ENCODE results near the gene NOTUM. TPM values are rescaled to one million over a fixed set of nuclear protein-coding genes. Genes with fewer than 3 reads are reported as not detected.

The NOTUM gene
- total RNA-seq, 1 experiment from 2014 or later = not detected

DNA sequence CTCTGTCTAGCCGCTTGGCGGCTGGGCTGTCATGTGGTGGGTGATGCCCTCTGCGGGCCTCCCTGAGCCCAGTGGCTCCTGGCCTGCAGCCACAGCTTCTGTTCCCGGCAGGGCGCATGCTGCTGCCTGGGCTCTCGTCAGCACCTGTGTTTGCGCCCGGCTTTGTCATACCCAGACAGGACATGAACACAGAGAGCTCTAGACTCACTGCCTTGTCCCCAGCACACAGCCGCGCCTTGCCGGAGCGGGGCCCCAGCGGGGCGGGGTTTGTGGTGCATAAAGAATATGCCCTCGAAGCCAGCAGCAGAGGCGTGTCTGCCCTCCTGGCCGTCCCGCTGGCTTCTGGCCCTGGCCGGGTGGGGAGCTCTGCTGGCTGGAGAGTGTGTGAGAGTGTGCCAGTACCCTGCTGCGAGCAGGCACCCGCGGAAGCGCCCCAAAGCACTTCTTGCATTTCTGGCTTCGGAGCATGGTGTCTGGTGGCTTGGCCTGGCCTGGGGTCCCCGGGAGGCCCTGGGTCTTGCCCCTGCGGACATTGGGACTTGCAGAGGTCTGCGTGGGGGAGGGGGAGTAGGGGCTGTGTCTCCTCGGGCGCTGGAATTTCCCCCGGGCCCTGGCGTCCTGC, 30.8 kb upstream of the NOTUM start:
- H3K27ac Mint-ChIP-seq (ENCODE audit: unreplicated experiment) = peak overlapping the region; percentile 44
- CTCF ChIA-PET = interaction anchor here (0.5 to 1.3 kb wide), 3 partner anchors 28 to 32 kb away, joined by 3 to 5 read pairs (median 4); partner anchors contain the start of gene CENPX
- H3K4me3 Mint-ChIP-seq (ENCODE audit: low read depth, unreplicated experiment) = peak overlapping the region; percentile 30
- H3K4me1 Mint-ChIP-seq (ENCODE audit: low read depth, unreplicated experiment) = peaks cover 15% of the 10 kb centered on the region
- intact Hi-C loops (cut with micrococcal nuclease; ENCODE audit: unreplicated experiment) = no loop called here
- DNase-seq = peak; percentile 75
- no peaks in the 10 kb centered on the region for H3K9me3 Mint-ChIP-seq (ENCODE audit: low read depth, unreplicated experiment)
- BruUV-seq (replicated peaks) = no TSS peak
- TF ChIP-seq, protein P1, sequence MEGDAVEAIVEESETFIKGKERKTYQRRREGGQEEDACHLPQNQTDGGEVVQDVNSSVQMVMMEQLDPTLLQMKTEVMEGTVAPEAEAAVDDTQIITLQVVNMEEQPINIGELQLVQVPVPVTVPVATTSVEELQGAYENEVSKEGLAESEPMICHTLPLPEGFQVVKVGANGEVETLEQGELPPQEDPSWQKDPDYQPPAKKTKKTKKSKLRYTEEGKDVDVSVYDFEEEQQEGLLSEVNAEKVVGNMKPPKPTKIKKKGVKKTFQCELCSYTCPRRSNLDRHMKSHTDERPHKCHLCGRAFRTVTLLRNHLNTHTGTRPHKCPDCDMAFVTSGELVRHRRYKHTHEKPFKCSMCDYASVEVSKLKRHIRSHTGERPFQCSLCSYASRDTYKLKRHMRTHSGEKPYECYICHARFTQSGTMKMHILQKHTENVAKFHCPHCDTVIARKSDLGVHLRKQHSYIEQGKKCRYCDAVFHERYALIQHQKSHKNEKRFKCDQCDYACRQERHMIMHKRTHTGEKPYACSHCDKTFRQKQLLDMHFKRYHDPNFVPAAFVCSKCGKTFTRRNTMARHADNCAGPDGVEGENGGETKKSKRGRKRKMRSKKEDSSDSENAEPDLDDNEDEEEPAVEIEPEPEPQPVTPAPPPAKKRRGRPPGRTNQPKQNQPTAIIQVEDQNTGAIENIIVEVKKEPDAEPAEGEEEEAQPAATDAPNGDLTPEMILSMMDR (IDR thresholded peaks at IDR 0.05; ENCODE audit: unreplicated experiment) = no peak
- peaks cover 21% of the 10 kb centered on the region for H3K36me3 Mint-ChIP-seq (ENCODE audit: insufficient read depth, unreplicated experiment)
- no peaks in the 10 kb centered on the region for H3K27me3 Mint-ChIP-seq (ENCODE audit: unreplicated experiment)

- no peak for DNase-seq
- no peaks in the 10 kb centered on the region for H3K27me3 Mint-ChIP-seq (ENCODE audit: unreplicated experiment)
- peaks cover 19% of the 10 kb centered on the region for H3K36me3 Mint-ChIP-seq (ENCODE audit: insufficient read depth, unreplicated experiment)
- BruUV-seq (replicated peaks) = no TSS peak
- CTCF ChIA-PET = interaction anchor here (0.7 to 1.3 kb wide), 2 partner anchors 31 kb away, joined by 3 to 5 read pairs; partner anchors contain the start of gene CENPX
- intact Hi-C loops (cut with micrococcal nuclease; ENCODE audit: unreplicated experiment) = no loop called here
- H3K4me1 Mint-ChIP-seq (ENCODE audit: low read depth, unreplicated experiment) = peaks cover 15% of the 10 kb centered on the region
- H3K4me3 Mint-ChIP-seq (ENCODE audit: low read depth, unreplicated experiment) = peak overlapping the region; percentile 30
- H3K9me3 Mint-ChIP-seq (ENCODE audit: low read depth, unreplicated experiment) = no peaks in the 10 kb centered on the region
- TF ChIP-seq, protein P1 (IDR thresholded peaks at IDR 0.05; ENCODE audit: unreplicated experiment) = no peak
- peak overlapping the region; percentile 44 for H3K27ac Mint-ChIP-seq (ENCODE audit: unreplicated experiment)
Measured at GRCh38 chr17:81990836-81991683, 30.1 kb upstream of the NOTUM start.

DNA sequence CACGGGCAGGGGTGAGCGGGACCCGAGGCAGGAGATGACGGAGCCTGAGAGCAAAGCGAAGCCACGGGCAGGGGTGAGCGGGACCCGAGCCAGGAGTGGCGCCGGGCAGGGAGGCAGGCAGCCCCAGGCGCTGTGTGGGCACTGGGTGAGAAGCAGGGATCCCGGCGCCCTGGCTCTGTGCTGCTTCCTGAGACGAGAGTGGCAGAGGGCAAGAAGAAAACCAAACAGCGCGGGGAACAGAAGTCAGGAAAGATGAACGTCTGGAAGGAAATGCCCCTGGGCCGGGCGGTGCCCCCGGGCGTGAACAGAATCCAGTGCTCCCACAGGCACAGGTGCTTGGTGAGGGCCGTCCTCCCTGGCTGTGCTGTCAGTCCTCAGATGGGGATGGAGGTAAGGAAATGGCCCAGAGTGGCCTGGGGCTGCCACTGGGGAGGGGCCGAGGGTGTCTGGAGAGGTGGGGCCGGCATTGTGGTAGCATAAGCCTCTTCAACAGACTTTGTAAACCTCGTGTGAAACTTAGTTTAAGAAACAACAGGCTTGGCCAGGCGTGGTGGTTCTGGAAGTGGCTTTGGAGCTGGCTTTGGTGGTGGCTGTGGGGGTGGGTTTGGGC, 26.3 kb upstream of the NOTUM start:
- intact Hi-C loops (cut with micrococcal nuclease; ENCODE audit: unreplicated experiment) = no loop called here
- CTCF ChIA-PET = no interaction called here
- peaks cover 29% of the 10 kb centered on the region for H3K36me3 Mint-ChIP-seq (ENCODE audit: insufficient read depth, unreplicated experiment)
- DNase-seq = no peak
- H3K27me3 Mint-ChIP-seq (ENCODE audit: unreplicated experiment) = no peaks in the 10 kb centered on the region
- H3K4me3 Mint-ChIP-seq (ENCODE audit: low read depth, unreplicated experiment) = no peak overlapping the region
- peaks cover 15% of the 10 kb centered on the region for H3K4me1 Mint-ChIP-seq (ENCODE audit: low read depth, unreplicated experiment)
- H3K27ac Mint-ChIP-seq (ENCODE audit: unreplicated experiment) = no peak overlapping the region
- no TSS peak for BruUV-seq (replicated peaks)
- H3K9me3 Mint-ChIP-seq (ENCODE audit: low read depth, unreplicated experiment) = no peaks in the 10 kb centered on the region
- TF ChIP-seq, protein P1 (IDR thresholded peaks at IDR 0.05; ENCODE audit: unreplicated experiment) = no peak

- Mint-ChIP-seq H3K4me3 (ENCODE audit: low read depth, unreplicated experiment) (no peak overlapping the region), H3K4me1 (ENCODE audit: low read depth, unreplicated experiment) (peaks cover 12% of the 10 kb centered on the region), H3K9me3 (ENCODE audit: low read depth, unreplicated experiment) (no peaks in the 10 kb centered on the region), H3K36me3 (ENCODE audit: insufficient read depth, unreplicated experiment) (peaks cover 29% of the 10 kb centered on the region), H3K27ac (ENCODE audit: unreplicated experiment) (no peak overlapping the region), H3K27me3 (ENCODE audit: unreplicated experiment) (no peaks in the 10 kb centered on the region)
- BruUV-seq (replicated peaks) = no TSS peak
- DNase-seq = no peak
- TF ChIP-seq, protein P1 (IDR thresholded peaks at IDR 0.05; ENCODE audit: unreplicated experiment) = no peak
- CTCF ChIA-PET = no interaction called here
- intact Hi-C loops (cut with micrococcal nuclease; ENCODE audit: unreplicated experiment) = no loop called here
Measured at GRCh38 chr17:81986606-81987005, 25.6 kb upstream of the NOTUM start.
